NCI-H1417 treated with DMSO at 0.1 percent for 48 hours (cell line): ENCODE measurements around the gene SEMA4D.
"Not testable (repeated sequence)": the region's sequence is repeated elsewhere in the genome, so short reads cannot be mapped to it uniquely, and the experiment has no call there.

Experiments
- DNase-seq: peaks from one replicate; lab custom pipeline; 2025; lab: John Stamatoyannopoulos, UW

Gene SEMA4D

GRCh38 chr9:89482901-89483361 is 15.0 kb downstream of the SEMA4D start:
- DNase-seq = no peak

DNA sequence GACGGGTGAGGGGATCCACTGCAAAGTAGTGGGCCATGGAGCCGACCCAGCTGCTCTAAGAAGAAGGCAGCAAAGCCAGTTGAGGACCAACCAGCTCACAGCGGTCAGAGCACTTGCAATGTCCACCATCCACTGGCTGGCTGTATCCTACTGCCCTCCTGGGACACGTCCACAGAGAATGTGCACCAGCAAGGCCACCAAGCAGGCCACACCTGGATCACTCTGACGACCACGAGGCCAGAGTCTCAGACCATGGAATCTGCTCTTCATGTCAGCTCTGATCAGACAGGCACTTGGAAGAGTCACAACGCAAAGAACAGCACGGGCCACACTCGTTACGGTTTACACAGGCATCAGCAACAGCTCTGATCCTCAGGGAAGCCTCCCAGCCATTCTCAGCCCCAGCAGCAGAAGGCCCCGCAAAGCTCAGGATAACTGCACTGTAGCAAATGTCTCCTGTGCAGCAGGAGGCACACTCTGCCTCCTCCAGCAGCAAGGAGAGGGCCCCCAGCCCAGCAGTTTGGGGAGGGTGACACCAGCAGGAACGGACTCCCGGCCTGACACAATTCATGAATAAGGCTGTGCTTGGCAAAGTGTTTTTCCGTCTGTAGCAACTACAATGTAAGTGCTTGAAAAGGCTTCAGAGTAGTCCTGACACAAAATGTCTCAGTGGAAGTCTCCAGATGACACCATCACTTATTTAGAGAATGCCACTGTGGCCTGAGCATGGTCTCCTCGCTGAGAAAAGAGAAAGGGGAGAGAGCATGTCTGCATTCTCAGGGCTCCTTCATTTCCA is 15.7 kb downstream of the SEMA4D start:
- no peak for DNase-seq

DNA sequence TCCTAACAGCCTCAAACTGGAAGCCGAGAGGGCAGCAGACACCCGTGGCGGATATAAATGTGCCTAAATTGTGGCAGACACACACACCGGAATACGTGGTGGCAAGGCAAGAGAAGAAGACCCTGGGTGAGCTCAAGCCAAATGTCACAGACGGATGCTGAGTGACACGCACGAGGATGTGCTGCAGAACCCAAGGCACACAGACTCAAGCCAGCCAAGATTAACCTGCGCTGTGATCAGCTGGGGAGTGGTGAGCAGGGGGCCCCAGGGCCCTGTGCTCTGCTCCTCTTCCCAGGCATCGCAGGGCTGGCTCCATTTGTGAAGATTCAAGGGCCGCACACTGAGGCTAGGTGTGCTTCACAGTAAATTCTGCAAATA is 16.4 kb downstream of the SEMA4D start:
- no peak for DNase-seq

GRCh38 chr9:89480825-89481537 is 16.9 kb downstream of the SEMA4D start:
- no peak for DNase-seq

GRCh38 chr9:89480372-89480771 is 17.5 kb downstream of the SEMA4D start:
- DNase-seq = not testable (repeated sequence)

- DNase-seq = not testable (repeated sequence)
Observed at GRCh38 chr9:89479669-89480011, 18.3 kb downstream of the SEMA4D start.

DNA sequence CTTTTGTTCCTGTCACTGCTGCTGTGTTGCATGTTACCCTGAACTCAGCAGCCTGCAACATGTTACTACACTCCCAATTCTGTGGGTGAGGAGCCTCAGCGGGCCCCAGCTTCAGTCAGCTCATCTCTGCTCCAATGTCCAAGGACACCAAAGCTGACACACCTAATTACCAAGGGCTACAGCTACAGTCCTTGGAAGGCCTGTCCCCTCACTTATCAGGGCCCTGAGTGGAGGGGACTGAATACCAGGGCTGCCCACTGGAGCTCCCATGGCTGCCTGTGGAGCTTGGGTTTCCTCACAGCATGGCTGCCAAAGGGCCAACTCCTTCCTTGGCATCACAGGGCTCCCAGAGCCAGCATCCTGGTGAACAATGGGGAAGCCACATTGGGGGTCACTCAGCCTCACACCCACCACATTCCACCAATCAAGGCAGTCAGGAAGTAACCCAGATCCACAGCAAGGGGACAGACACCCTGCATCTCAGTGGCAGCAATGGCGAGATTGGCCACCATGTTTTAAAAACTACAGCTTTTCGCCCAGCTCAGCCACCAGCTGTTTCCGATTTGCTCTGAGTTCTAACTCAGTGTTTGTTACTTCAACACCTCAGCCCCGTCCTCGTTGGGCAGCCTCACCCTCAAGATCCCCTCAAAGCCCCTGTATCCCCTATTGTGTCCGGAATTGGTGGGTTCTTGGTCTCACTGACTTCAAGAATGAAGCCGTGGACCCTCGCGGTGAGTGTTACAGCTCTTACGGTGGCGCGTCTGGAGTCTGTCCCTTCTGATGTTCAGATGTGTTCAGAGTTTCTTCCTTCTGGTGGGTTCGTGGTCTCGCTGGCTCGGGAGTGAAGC is 18.9 kb downstream of the SEMA4D start:
- DNase-seq = no peak

DNA sequence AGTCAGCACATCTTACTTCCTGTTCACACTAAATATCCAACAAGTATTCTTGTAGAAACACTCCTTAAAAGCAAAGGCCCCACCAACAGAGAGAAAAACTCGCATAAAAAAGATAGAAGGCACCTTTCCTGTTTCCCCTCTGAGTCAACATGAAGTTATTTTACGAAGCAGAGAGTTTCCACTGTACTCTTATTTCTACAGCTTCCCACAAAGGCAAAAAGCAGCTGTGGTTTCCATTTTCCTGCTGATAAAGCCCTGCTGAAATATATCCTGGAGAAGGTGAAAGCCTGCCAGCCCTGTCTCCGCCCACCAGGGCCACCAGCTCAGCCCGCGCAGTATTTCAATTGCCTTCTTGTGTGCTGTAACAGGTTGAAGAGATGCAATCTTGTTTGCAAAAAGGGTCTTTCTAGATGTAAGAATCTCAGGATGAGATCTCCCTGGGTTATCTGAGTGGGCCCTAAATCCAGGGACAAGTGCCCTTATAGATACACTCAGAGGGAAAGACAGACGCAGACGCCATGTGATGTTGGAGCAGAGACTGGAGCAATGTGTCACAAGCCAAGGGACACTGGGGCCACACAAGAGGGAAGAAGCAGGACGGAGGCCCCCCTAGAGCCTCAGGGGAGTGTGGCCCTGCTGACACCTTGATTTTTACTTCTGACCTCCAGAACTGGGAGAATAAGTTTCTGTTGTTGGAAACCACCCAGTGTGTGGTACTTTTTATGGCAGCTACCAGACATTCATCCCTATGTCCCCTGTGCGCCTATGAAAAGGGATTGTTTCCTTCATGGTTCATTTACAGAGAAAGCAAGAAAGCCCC is 19.9 kb downstream of the SEMA4D start:
- DNase-seq = no peak

DNA sequence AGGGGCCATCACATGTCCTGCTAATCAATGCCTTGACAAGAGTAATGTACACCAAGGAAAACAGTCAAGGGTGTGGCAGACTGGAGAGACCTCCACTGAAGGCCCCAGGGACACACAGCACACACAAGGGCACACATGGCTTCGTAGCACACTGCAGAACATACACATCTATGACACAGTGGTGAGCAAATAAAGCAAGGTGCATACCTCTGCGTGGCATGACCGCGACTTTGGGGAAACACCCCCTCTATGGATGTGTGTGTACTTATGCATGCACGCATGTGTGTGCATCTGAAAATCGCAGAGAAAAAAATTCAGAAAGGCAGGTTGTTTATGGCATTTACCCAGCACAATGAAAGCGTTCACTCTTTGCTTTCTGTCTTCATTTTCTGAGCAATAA is 20.5 kb downstream of the SEMA4D start:
- no peak for DNase-seq

GRCh38 chr9:89476546-89476945 is 21.4 kb downstream of the SEMA4D start:
- DNase-seq = no peak

GRCh38 chr9:89475891-89476440 is 21.9 kb downstream of the SEMA4D start:
- no peak for DNase-seq

- no peak for DNase-seq
Observed at GRCh38 chr9:89474939-89475338, 23.0 kb downstream of the SEMA4D start.

- peak; percentile 79 for DNase-seq
Observed at GRCh38 chr9:89473762-89474469, 24.0 kb downstream of the SEMA4D start.

DNA sequence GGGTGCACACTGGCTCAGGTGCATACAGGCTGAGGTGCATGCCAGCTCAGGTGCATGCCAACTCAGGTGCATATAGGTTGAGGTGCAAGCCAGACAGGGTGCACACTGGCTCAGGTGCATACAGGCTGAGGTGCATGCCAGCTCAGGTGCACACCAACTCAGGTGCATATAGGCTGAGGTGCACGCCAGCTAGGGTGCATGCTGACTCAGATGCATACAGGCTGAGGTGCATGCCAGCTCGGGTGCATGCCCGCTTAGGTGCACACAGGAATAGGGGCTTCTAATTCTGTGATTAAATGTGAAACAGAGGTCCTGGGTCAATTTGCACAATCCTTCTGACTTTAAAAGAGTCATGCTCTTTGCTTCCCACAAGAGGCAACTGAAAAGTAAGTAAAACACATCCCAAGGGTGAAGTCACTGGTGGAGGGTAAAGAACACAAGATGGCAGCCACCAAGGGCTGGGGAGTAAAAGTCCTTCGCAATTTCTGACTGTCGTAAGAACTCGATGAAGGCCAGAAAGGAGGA is 26.1 kb downstream of the SEMA4D start:
- DNase-seq = not testable (repeated sequence)

DNA sequence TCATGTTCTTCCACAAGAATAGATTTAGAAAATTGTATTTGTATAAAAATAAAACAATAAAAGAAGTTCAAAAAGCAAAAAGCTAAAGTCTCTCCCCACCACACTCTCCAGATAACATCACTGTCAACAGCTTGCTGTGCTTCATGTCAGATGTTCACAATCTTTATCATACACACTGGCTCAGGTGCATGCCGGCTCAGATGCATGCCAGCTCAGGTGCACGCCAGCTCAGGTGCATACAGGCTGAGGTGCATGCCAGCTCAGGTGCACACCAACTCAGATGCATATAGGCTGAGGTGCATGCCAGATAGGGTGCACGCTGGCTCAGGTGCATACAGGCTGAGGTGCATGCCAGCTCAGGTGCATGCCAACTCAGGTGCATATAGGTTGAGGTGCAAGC is 26.5 kb downstream of the SEMA4D start:
- no peak for DNase-seq

GRCh38 chr9:89470224-89470839 is 27.6 kb downstream of the SEMA4D start:
- DNase-seq = no peak

DNA sequence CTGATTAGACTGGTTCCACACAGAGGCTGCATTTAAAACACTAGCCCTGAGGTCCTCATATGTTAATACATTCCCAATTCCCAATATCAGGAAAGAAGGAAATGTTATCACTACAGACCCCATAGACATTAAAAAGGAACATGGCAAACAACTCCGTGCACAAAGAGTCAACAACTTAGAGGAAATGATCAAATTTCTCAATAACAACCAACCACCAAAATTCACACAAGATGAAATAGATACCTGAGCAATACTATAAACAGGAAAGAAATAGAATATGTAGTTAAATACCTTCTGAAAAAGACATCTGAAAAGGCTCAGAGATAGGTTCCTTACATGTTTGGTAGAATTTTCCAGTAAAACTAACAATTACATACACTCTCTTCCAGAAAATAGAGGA is 28.9 kb downstream of the SEMA4D start:
- DNase-seq = no peak

- no peak for DNase-seq
Observed at GRCh38 chr9:89468281-89468960, 29.5 kb downstream of the SEMA4D start.

GRCh38 chr9:89467278-89467625 is 30.7 kb downstream of the SEMA4D start:
- DNase-seq = no peak
